BLaER1 treated with 17β-estradiol and CSF1 and Interleukin-3, amounts not matched to agents 10 nM and 100 nM (cell line): Measurements from ENCODE around the gene KBTBD7.

Experiments used
- H3K27ac ChIP-seq, 11 experiments: shearing (Covaris generic); formaldehyde crosslinking; 2 replicates each; pipeline ENCODE4 v1.8.1; 2022
- H3K27me3 ChIP-seq, 11 experiments: shearing (Covaris generic); formaldehyde crosslinking; 2 replicates each; pipeline ENCODE4 v1.8.1; 2022
- H3K36me3 ChIP-seq, 11 experiments: shearing (Covaris generic); formaldehyde crosslinking; 2 replicates each; pipeline ENCODE4 v1.8.1; 2022
- H3K4me1 ChIP-seq, 10 experiments: shearing (Covaris generic); formaldehyde crosslinking; 2 replicates each; pipeline ENCODE4 v1.8.1; 2022
- H3K4me2 ChIP-seq, 11 experiments: shearing (Covaris generic); formaldehyde crosslinking; 2 replicates each; pipeline ENCODE4 v1.8.1; 2022
- H3K4me3 ChIP-seq, 10 experiments: shearing (Covaris generic); formaldehyde crosslinking; 2 replicates each; pipeline ENCODE4 v1.8.1; 2022
- H3K9ac ChIP-seq, 11 experiments: shearing (Covaris generic); formaldehyde crosslinking; 2 replicates each; pipeline ENCODE4 v1.8.1; 2022
- H3K9me3 ChIP-seq, 11 experiments: shearing (Covaris generic); formaldehyde crosslinking; replicated peaks in 1 of 11; 2 replicates each; pipeline ENCODE4 v1.8.1; 2022
- H4K20me1 ChIP-seq, 11 experiments: shearing (Covaris generic); formaldehyde crosslinking; 2 replicates each; pipeline ENCODE4 v1.8.1; 2022
- Cebpa-rat ChIP-seq, 11 experiments: shearing (Covaris generic); IDR thresholded peaks; 2 replicates each; pipeline ENCODE4 v1.8.1; 2022

The KBTBD7 gene

DNA sequence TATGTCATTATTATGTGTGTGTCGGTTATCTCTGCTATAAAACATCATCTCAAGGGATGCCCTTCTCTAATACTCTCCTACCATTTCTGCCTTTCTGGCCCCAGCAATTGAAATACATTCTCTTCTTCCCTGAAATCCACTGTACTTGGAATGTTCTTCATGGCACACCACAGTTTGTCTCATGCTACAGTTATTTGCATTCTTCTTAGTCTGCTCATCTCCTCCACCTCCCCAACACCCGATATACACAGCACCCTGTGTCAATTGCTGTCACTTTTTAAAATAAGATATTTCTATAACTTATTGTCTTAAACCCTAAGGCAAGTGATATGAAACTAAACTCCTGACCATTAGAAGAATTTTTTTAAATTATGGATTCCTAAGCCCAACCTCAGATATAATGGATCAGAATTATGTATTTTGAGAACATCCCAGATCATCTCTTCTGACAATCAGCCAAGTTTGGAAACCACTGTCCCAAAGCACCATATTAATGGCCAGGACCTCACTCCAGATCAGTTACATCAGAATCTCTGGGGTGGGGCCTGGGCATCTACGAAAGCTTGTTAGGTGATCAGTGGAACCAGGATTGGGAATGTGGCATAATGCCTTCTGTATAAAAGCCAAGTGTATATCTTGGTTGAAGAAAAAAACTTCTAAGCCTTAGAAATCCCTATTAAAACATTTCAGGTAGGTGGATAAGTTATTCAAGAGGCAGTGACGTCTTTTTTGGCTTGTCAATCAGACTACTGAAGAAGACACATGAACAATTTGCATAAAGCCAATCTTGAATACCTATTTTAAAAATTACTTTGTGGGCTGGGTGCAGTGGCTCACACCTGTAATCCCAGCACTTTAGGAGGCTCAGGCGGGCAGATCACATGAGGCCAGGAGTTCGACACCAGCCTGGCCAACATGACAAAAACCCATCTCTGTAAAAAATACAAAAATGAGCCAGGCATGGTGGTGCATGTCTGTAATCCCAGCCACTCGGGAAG lies 30.0 kb upstream of the KBTBD7 start:
- H3K27me3 ChIP-seq, result no peaks in the 10 kb centered on the region
- H3K9ac ChIP-seq, result no peak overlapping the region
- H3K27ac ChIP-seq, result no peak overlapping the region
- no peaks in the 10 kb centered on the region for H3K4me1 ChIP-seq
- no peaks in the 10 kb centered on the region for H3K9me3 ChIP-seq
- H3K36me3 ChIP-seq, result peaks cover 18 to 84% (median 42%) of the 10 kb centered on the region in 11 experiments; a peak in 21 of 22 replicates
- H3K4me3 ChIP-seq, result no peak overlapping the region
- no peaks in the 10 kb centered on the region for H4K20me1 ChIP-seq
- TF ChIP-seq Cebpa-rat (IDR thresholded peaks at IDR 0.05), result no peak
- no peak overlapping the region for H3K4me2 ChIP-seq

DNA sequence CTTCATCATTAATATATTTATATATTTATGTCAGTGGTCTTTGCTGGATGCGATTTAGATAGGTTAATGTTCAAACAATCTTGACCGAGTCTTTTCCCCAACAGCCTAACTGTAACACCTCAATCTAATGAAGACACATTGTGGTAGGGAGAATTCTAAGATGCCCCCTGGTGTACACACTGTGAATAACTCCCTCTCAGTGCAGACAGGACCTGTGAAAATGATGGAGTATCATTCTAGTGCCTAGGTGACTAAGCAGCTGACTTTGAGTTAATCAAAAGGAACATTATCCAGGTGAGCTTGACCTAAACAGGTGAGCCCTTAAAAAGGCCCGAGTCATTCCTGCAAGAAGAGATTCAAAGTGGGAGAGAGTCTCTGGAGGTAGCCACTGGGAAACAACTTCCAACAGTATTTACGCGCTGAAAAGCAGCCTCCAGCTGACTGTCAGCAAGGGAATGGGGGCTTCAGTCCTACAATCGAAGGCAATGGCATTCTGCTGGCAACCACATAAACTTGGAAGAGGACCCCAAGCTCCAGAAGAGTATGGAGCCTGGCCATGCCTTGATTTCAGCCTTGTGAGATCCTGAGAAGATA lies 28.0 kb upstream of the KBTBD7 start:
- Histone ChIP-seq H3K4me3 (no peak overlapping the region), H3K27me3 (no peaks in the 10 kb centered on the region), H3K4me1 (no peaks in the 10 kb centered on the region), H3K9ac (no peak overlapping the region), H3K36me3 (peaks cover 8 to 84% (median 37%) of the 10 kb centered on the region in 11 experiments; a peak in 17 of 22 replicates), H3K27ac (no peak overlapping the region; a peak in 1 of 22 replicates), H3K4me2 (no peak overlapping the region), H4K20me1 (no peaks in the 10 kb centered on the region), H3K9me3 (no peaks in the 10 kb centered on the region)
- TF ChIP-seq Cebpa-rat (IDR thresholded peaks at IDR 0.05), result no peak

- Histone ChIP-seq H3K4me1 (no peaks in the 10 kb centered on the region), H3K27ac (no peak overlapping the region), H3K4me2 (no peak overlapping the region), H3K36me3 (peaks cover 12 to 85% (median 38%) of the 10 kb centered on the region in 11 experiments; a peak in 17 of 22 replicates), H4K20me1 (no peaks in the 10 kb centered on the region), H3K9ac (no peak overlapping the region), H3K4me3 (no peak overlapping the region), H3K27me3 (no peaks in the 10 kb centered on the region), H3K9me3 (no peaks in the 10 kb centered on the region)
- no peak for TF ChIP-seq Cebpa-rat (IDR thresholded peaks at IDR 0.05)
Measured at GRCh38 chr13:41220401-41220800, 26.0 kb upstream of the KBTBD7 start.

- Histone ChIP-seq H3K36me3 (peaks cover 26 to 95% (median 43%) of the 10 kb centered on the region in 11 experiments; a peak in 21 of 22 replicates), H3K9ac (no peak overlapping the region), H3K4me1 (no peaks in the 10 kb centered on the region), H3K27ac (no peak overlapping the region), H3K4me3 (no peak overlapping the region), H3K27me3 (no peaks in the 10 kb centered on the region), H3K4me2 (no peak overlapping the region), H3K9me3 (peaks cover 17 to 33% (median 24%) of the 10 kb centered on the region in 11 experiments), H4K20me1 (no peaks in the 10 kb centered on the region)
- TF ChIP-seq Cebpa-rat (IDR thresholded peaks at IDR 0.05), result no peak
Measured at GRCh38 chr13:41216160-41216559, 21.8 kb upstream of the KBTBD7 start.

- TF ChIP-seq Cebpa-rat (IDR thresholded peaks at IDR 0.05), result no peak
- Histone ChIP-seq H3K27me3 (no peaks in the 10 kb centered on the region), H3K9me3 (peaks cover 35 to 52% (median 39%) of the 10 kb centered on the region in 11 experiments), H3K4me3 (no peak overlapping the region), H3K4me2 (no peak overlapping the region), H3K27ac (no peak overlapping the region), H3K9ac (no peak overlapping the region), H3K4me1 (no peaks in the 10 kb centered on the region), H4K20me1 (no peaks in the 10 kb centered on the region), H3K36me3 (peaks cover 16 to 73% (median 32%) of the 10 kb centered on the region in 11 experiments; a peak in 20 of 22 replicates)
Measured at GRCh38 chr13:41213919-41214318, 19.6 kb upstream of the KBTBD7 start.

DNA sequence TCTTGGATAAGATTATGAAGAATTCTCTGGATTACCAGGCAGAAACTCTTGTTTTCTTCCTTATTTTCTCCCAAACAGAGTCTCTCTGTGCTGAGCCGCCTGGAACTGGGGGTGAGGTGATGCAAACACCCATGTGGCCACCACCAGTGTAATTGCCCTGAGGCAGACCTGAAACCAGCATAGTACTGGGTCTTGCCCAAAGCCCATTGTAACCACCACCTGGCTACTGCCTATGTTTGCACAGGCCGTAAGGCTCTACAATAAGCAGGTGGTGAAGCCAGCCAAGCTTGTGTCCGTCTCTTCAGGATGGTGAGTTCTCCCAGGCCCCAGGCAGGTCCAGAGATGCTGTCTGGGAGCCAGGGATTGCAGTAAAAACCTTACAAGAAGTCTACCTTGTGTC lies 18.9 kb upstream of the KBTBD7 start:
- peaks cover 39 to 58% (median 44%) of the 10 kb centered on the region in 11 experiments for H3K9me3 ChIP-seq
- H3K27me3 ChIP-seq, result no peaks in the 10 kb centered on the region
- H3K36me3 ChIP-seq, result peaks cover 13 to 67% (median 32%) of the 10 kb centered on the region in 11 experiments; a peak in 20 of 22 replicates
- H3K4me1 ChIP-seq, result no peaks in the 10 kb centered on the region
- H3K4me2 ChIP-seq, result no peak overlapping the region
- H3K9ac ChIP-seq, result no peak overlapping the region
- H3K4me3 ChIP-seq, result no peak overlapping the region
- no peak for TF ChIP-seq Cebpa-rat (IDR thresholded peaks at IDR 0.05)
- H4K20me1 ChIP-seq, result no peaks in the 10 kb centered on the region
- H3K27ac ChIP-seq, result no peak overlapping the region

DNA sequence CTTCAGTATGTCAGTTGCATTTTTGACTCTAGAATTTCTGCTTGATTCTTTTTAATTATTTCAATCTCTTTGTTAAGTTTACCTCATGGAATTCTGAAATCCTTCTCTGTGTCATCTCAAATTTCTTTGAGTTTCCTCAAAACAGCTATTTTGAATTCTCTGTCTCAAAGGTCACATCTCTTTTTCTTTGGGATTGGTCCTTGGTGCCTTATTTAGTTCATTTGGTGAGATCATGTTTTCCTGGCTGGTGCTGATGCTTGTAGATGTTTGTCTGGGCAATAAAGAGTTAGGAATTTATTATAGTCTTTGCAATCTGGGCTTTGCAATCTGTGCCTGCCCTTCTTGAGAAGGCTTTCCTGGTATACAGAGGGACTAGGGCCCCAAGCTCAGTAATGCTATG lies 18.5 kb upstream of the KBTBD7 start:
- H3K4me1 ChIP-seq, result no peaks in the 10 kb centered on the region
- TF ChIP-seq Cebpa-rat (IDR thresholded peaks at IDR 0.05), result no peak
- H3K4me2 ChIP-seq, result no peak overlapping the region

DNA sequence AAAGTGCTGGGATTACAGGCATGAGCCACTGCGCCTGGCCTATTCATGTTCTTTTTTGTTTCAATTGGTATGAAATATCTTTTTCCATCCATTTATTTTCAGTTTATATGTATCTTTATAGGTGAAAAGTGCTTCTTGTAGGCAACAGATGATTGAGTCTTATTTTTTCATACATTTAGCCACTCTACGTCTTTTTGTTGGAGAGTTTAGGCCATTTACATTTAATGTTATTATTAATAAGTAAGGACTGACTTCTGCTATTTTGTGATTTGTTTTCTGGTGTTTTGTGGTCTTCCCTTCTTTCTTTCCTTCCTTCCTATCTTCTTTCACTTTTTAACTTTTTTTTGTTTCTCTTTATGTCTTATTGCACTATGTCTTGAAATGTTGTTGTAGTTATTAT lies 16.7 kb upstream of the KBTBD7 start:
- TF ChIP-seq Cebpa-rat (IDR thresholded peaks at IDR 0.05), result no peak
- Histone ChIP-seq H3K9me3 (peaks cover 44 to 66% (median 54%) of the 10 kb centered on the region in 11 experiments), H3K36me3 (peaks cover 8 to 44% (median 28%) of the 10 kb centered on the region in 11 experiments; a peak in 20 of 22 replicates), H3K27me3 (no peaks in the 10 kb centered on the region), H3K9ac (no peak overlapping the region), H4K20me1 (no peaks in the 10 kb centered on the region), H3K27ac (no peak overlapping the region), H3K4me3 (no peak overlapping the region), H3K4me1 (no peaks in the 10 kb centered on the region), H3K4me2 (no peak overlapping the region)

More for the DNA sequence above, 18.5 kb upstream of the KBTBD7 start:
- Histone ChIP-seq H3K9ac (no peak overlapping the region), H3K9me3 (peaks cover 42 to 62% (median 48%) of the 10 kb centered on the region in 11 experiments), H4K20me1 (no peaks in the 10 kb centered on the region), H3K36me3 (peaks cover 13 to 63% (median 29%) of the 10 kb centered on the region in 11 experiments; a peak in 20 of 22 replicates), H3K27me3 (no peaks in the 10 kb centered on the region), H3K4me3 (no peak overlapping the region), H3K27ac (no peak overlapping the region)

GRCh38 chr13:41206467-41206866 lies 12.1 kb upstream of the KBTBD7 start:
- Histone ChIP-seq H3K9ac (no peak overlapping the region), H3K36me3 (peaks cover 0 to 8% (median 2%) of the 10 kb centered on the region in 11 experiments; a peak in 4 of 22 replicates), H3K27me3 (no peaks in the 10 kb centered on the region), H3K27ac (no peak overlapping the region), H3K4me3 (no peak overlapping the region), H4K20me1 (no peaks in the 10 kb centered on the region), H3K4me1 (no peaks in the 10 kb centered on the region), H3K4me2 (no peak overlapping the region), H3K9me3 (peaks cover 23 to 42% (median 36%) of the 10 kb centered on the region in 11 experiments)
- TF ChIP-seq Cebpa-rat (IDR thresholded peaks at IDR 0.05), result no peak
